Karpas-422 (cell line): ENCODE measurements around the gene TSC22D2. TPM values are rescaled to one million over a fixed set of nuclear protein-coding genes. Genes with fewer than 3 reads are reported as not detected.

Source experiments
- DNase-seq: peaks from one replicate; pipeline ENCODE4 v3.0.0-alpha.2; 2015
- H2AFZ ChIP-seq: fragments of 200-600 bp; sonication (generic); 2 replicates; pipeline ENCODE4 v1.6.1; 2014; ENCODE audit warnings: antibody characterized with exemption, low read length, mixed read lengths
- H3K27ac ChIP-seq: fragments of 200-600 bp; sonication (generic); 2 replicates; pipeline ENCODE4 v1.5.1; 2014; ENCODE audit warnings: mild to moderate bottlenecking, low read length, moderate library complexity
- H3K27me3 ChIP-seq: fragments of 200-600 bp; sonication (generic); 2 replicates; pipeline ENCODE4 v1.6.1; 2014; ENCODE audit warnings: low read length, mixed read lengths
- H3K36me3 ChIP-seq: fragments of 200-600 bp; sonication (generic); 2 replicates; pipeline ENCODE4 v1.6.1; 2014; ENCODE audit warnings: low read length, mixed read lengths; ENCODE audit not compliant: insufficient read depth
- H3K4me1 ChIP-seq: fragments of 200-600 bp; sonication (generic); 2 replicates; pipeline ENCODE4 v1.6.1; 2014; ENCODE audit warnings: mild to moderate bottlenecking, low read length, mixed read lengths
- H3K4me2 ChIP-seq: fragments of 200-600 bp; sonication (generic); 2 replicates; pipeline ENCODE4 v1.6.1; 2014; ENCODE audit warnings: low read length, low read depth, mild to moderate bottlenecking; ENCODE audit not compliant: poor library complexity, severe bottlenecking
- H3K4me3 ChIP-seq: fragments of 200-600 bp; sonication (generic); 2 replicates; pipeline ENCODE4 v1.5.1; 2014; ENCODE audit warnings: mild to moderate bottlenecking, antibody characterized with exemption, low read length, mixed read lengths
- H3K79me2 ChIP-seq: fragments of 200-600 bp; sonication (generic); 2 replicates; pipeline ENCODE4 v1.6.1; 2014; ENCODE audit warnings: mild to moderate bottlenecking, low read length, mixed read lengths
- H3K9ac ChIP-seq: fragments of 200-600 bp; sonication (generic); 2 replicates; pipeline ENCODE4 v1.6.0; 2014; ENCODE audit warnings: low read length
- H3K9me2 ChIP-seq: fragments of 200-600 bp; sonication (generic), shearing (Covaris generic); replicated peaks from 2 replicates; pipeline ENCODE4 v1.6.0; 2014; ENCODE audit warnings: mild to moderate bottlenecking, low read length, moderate library complexity; ENCODE audit not compliant: insufficient read depth
- H3K9me3 ChIP-seq: fragments of 300-700, 200-600 bp; sonication (generic); 2 replicates; pipeline ENCODE4 v1.6.1; 2014; ENCODE audit warnings: low read length, mixed read lengths
- H4K20me1 ChIP-seq: fragments of 200-600 bp; sonication (generic); 2 replicates; pipeline ENCODE4 v1.6.1; 2014; ENCODE audit warnings: mild to moderate bottlenecking, antibody characterized with exemption, low read length, low read depth; ENCODE audit not compliant: insufficient read depth
- total RNA-seq: library from RNA; depleted of rRNA; stranded (reverse); fragments of >200 nt; shearing (Covaris generic); gene quantifications from 2 replicates; pipeline ENCODE4 v1.2.3, GENCODE V29; 2014; ENCODE audit warnings: low replicate concordance

TSC22D2 gene
- total RNA-seq, 1 experiment from 2014 or later: 44.4 TPM

GRCh38 chr3:150436161-150436560 is 28.1 kb downstream of the TSC22D2 start:
- no peak overlapping the region for H3K9ac ChIP-seq
- no peak for DNase-seq
- H3K4me3 ChIP-seq: no peak overlapping the region
- no peaks in the 10 kb centered on the region for H3K9me3 ChIP-seq
- H3K27ac ChIP-seq: no peak overlapping the region
- H4K20me1 ChIP-seq: no peaks in the 10 kb centered on the region
- H3K9me2 ChIP-seq: no peaks in the 10 kb centered on the region
- peaks cover 2% of the 10 kb centered on the region; the same call in 1 of the 2 replicates for H3K36me3 ChIP-seq
- H3K27me3 ChIP-seq: no peaks in the 10 kb centered on the region
- H3K4me2 ChIP-seq: no peak overlapping the region
- H3K79me2 ChIP-seq: peaks cover 95% of the 10 kb centered on the region
- no peak overlapping the region for H2AFZ ChIP-seq
- H3K4me1 ChIP-seq: no peaks in the 10 kb centered on the region

- no peak for DNase-seq
- H4K20me1 ChIP-seq: no peaks in the 10 kb centered on the region
- no peak overlapping the region for H3K27ac ChIP-seq
- H3K79me2 ChIP-seq: peaks cover 95% of the 10 kb centered on the region
- no peak overlapping the region for H3K4me3 ChIP-seq
- no peaks in the 10 kb centered on the region for H3K9me3 ChIP-seq
- H3K4me1 ChIP-seq: peaks cover 2% of the 10 kb centered on the region; the same call in 1 of the 2 replicates
- H3K9me2 ChIP-seq: no peaks in the 10 kb centered on the region
- peaks cover 4% of the 10 kb centered on the region; the same call in 1 of the 2 replicates for H3K36me3 ChIP-seq
- no peak overlapping the region for H3K4me2 ChIP-seq
- H3K27me3 ChIP-seq: no peaks in the 10 kb centered on the region
- no peak overlapping the region for H3K9ac ChIP-seq
- no peak overlapping the region for H2AFZ ChIP-seq
Measured at GRCh38 chr3:150439657-150440056, 31.6 kb downstream of the TSC22D2 start.

- Histone ChIP-seq H3K9me2 (no peaks in the 10 kb centered on the region), H3K36me3 (peaks cover 4% of the 10 kb centered on the region; the same call in 1 of the 2 replicates), H3K4me2 (no peak overlapping the region), H3K9me3 (no peaks in the 10 kb centered on the region), H3K27me3 (no peaks in the 10 kb centered on the region), H3K27ac (peak overlapping the region; percentile 2; the same call in 1 of the 2 replicates), H4K20me1 (no peaks in the 10 kb centered on the region), H3K79me2 (peaks cover 94% of the 10 kb centered on the region), H3K9ac (no peak overlapping the region), H2AFZ (no peak overlapping the region), H3K4me3 (no peak overlapping the region), H3K4me1 (peaks cover 6% of the 10 kb centered on the region)
- no peak for DNase-seq
Measured at GRCh38 chr3:150443331-150443741, 35.2 kb downstream of the TSC22D2 start.

- Histone ChIP-seq H3K9me2 (no peaks in the 10 kb centered on the region), H3K27ac (no peak overlapping the region), H2AFZ (no peak overlapping the region), H3K4me2 (no peak overlapping the region), H3K27me3 (no peaks in the 10 kb centered on the region), H4K20me1 (no peaks in the 10 kb centered on the region), H3K4me3 (no peak overlapping the region), H3K79me2 (peaks cover 94% of the 10 kb centered on the region), H3K36me3 (peaks cover 4% of the 10 kb centered on the region; the same call in 1 of the 2 replicates), H3K4me1 (peaks cover 9% of the 10 kb centered on the region), H3K9me3 (no peaks in the 10 kb centered on the region), H3K9ac (no peak overlapping the region)
- DNase-seq: no peak
Measured at GRCh38 chr3:150444371-150444770, 36.3 kb downstream of the TSC22D2 start.

- no peaks in the 10 kb centered on the region for H4K20me1 ChIP-seq
- H3K4me2 ChIP-seq: no peak overlapping the region
- H3K27ac ChIP-seq: no peak overlapping the region
- H3K36me3 ChIP-seq: no peaks in the 10 kb centered on the region
- no peak overlapping the region for H3K4me3 ChIP-seq
- H3K27me3 ChIP-seq: no peaks in the 10 kb centered on the region
- no peaks in the 10 kb centered on the region for H3K9me3 ChIP-seq
- H2AFZ ChIP-seq: no peak overlapping the region
- H3K9ac ChIP-seq: no peak overlapping the region
- H3K79me2 ChIP-seq: peaks cover 95% of the 10 kb centered on the region
- H3K9me2 ChIP-seq: no peaks in the 10 kb centered on the region
- peaks cover 20% of the 10 kb centered on the region for H3K4me1 ChIP-seq
- DNase-seq: no peak
Measured at GRCh38 chr3:150446470-150446977, 38.4 kb downstream of the TSC22D2 start.

GRCh38 chr3:150447084-150447483 is 39.0 kb downstream of the TSC22D2 start:
- no peak overlapping the region for H3K9ac ChIP-seq
- H2AFZ ChIP-seq: no peak overlapping the region
- no peaks in the 10 kb centered on the region for H4K20me1 ChIP-seq
- H3K4me1 ChIP-seq: peaks cover 21% of the 10 kb centered on the region
- no peak overlapping the region for H3K27ac ChIP-seq
- H3K9me2 ChIP-seq: no peaks in the 10 kb centered on the region
- no peaks in the 10 kb centered on the region for H3K27me3 ChIP-seq
- H3K79me2 ChIP-seq: peaks cover 95% of the 10 kb centered on the region
- H3K9me3 ChIP-seq: no peaks in the 10 kb centered on the region
- H3K36me3 ChIP-seq: no peaks in the 10 kb centered on the region
- no peak overlapping the region for H3K4me2 ChIP-seq
- no peak for DNase-seq
- H3K4me3 ChIP-seq: no peak overlapping the region

- no peak overlapping the region for H3K9ac ChIP-seq
- no peak overlapping the region for H3K27ac ChIP-seq
- no peaks in the 10 kb centered on the region for H3K36me3 ChIP-seq
- H3K79me2 ChIP-seq: peaks cover 95% of the 10 kb centered on the region
- H2AFZ ChIP-seq: no peak overlapping the region
- no peak for DNase-seq
- no peaks in the 10 kb centered on the region for H4K20me1 ChIP-seq
- no peaks in the 10 kb centered on the region for H3K9me3 ChIP-seq
- H3K4me2 ChIP-seq: no peak overlapping the region
- H3K9me2 ChIP-seq: no peaks in the 10 kb centered on the region
- H3K4me3 ChIP-seq: no peak overlapping the region
- peaks cover 21% of the 10 kb centered on the region for H3K4me1 ChIP-seq
- no peaks in the 10 kb centered on the region for H3K27me3 ChIP-seq
Measured at GRCh38 chr3:150447631-150448465, 39.8 kb downstream of the TSC22D2 start.

- no peak for DNase-seq
- Histone ChIP-seq H3K79me2 (peaks cover 95% of the 10 kb centered on the region), H4K20me1 (no peaks in the 10 kb centered on the region), H2AFZ (no peak overlapping the region), H3K9me2 (no peaks in the 10 kb centered on the region), H3K4me3 (no peak overlapping the region), H3K36me3 (no peaks in the 10 kb centered on the region), H3K9me3 (no peaks in the 10 kb centered on the region), H3K27me3 (no peaks in the 10 kb centered on the region), H3K4me2 (no peak overlapping the region), H3K9ac (no peak overlapping the region), H3K4me1 (peaks cover 19% of the 10 kb centered on the region), H3K27ac (no peak overlapping the region)
Measured at GRCh38 chr3:150449169-150449721, 41.1 kb downstream of the TSC22D2 start.
